ENCODE data around the gene RAB1B.

Gene RAB1B

GRCh38 chr11:66284526-66285078, 16.2 kb downstream of the RAB1B start:
- DNase-seq (ENCODE audit: low spot score) = no peak

DNA sequence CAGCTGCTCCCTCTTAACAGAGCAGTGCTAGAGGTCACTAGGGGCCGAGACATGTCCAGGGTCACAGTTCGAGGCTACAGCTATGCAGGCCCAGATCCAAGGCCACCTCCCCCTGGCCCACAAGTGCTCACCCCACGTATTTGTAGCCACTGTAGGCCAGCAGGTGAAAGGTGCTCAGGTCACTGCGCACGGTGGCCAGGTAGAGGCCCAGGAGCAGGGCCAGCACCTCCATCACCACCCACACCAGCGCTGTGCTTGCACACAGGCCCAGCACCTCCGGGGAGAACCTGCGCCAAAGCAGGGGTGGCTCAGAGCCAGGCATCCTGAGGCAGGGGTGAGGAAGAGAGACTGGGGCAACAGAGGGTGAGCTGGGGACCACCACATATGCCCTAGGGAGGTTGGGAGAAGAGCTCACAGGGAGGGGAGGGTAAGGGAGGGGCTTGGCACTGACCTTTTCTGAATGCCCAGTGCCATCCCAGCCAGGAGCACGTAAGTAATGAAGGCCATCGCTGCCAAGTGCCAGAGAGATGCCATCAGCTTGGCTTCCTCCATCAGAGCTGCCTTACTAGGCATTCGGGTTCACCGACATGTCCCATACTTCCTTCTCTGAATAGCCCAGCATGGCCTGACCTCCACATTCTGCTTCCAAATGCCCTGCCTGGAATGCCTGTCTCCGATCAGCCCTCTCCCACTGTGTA, 17.0 kb downstream of the RAB1B start:
- no peak for DNase-seq (ENCODE audit: low spot score)

GRCh38 chr11:66286699-66287098, 18.3 kb downstream of the RAB1B start:
- no peak for DNase-seq (ENCODE audit: low spot score)

DNA sequence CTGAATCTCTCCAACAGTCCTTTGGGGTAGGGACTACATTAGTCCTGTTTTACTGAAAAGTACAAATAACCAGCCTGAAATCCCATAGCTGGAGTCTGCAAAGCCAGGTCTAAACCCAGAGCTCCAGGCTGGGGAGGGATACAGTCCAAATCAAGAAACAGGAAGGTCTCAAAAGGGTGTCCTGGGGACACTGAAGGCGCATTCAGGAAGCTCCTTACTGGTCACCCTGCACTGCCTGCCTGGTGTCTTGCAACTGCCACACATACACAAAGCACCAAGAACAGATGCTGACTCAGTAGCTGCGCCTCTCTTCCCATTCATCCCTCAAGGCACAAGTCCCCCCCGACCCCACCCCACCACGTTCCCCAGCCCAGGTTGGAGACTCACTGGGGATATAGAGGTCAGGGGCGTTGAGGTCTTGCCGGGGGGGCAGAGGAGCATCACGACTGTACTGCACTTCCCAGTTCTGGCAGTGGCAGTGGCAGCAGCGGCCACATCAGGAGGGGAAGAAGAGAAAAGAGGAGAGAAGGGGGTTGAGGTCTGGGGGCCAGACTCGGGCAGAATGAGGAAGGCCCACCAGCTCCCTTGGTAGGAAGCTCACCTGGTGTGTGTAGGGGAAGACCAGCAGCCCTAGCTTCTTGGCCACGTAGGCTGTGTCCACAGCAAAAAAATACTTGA, 18.9 kb downstream of the RAB1B start:
- no peak for DNase-seq (ENCODE audit: low spot score)

- DNase-seq (ENCODE audit: low spot score) = no peak
Observed at GRCh38 chr11:66287889-66288670, 19.6 kb downstream of the RAB1B start.

DNA sequence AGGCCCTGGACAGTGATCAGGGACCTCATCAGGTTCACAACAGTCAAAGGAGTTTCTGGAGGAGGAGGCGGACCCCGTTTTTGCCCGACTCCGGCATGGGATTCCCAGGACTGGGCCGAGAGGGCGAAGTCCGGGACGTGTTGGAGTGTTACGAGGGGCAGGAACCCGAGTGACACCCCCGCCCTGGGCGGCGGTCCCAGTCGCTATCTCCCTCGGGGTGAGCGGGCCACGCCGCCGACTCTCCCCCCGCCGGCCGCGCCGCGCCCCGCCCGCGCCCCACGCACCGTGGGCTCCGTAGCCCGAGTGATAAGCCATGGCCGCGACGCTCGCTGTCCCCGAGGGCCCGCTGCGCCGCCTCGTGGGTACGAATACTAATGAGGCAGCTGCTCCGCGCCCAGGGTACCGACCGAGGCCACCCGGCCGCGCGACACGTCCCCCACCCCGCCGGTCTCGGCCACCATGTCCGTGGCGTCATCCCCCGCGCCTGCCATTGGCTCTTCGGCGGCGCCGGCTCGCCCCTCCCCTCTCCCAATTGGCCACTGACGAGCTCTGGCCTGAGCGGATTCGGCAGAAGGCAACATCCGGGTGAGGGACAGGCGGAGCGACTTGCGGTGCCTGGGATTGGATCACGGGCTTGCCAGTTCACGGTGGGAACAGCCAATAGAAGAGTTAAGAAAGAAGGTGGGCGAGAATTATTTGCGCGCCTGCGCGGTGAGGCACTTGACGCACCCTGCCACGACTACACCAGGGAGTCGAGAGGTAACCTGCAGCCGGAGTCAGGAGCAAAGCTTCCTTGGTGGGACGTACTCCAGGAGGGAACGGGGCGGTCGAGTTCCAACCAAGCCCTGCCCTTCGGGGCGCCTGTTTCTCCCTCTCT, 20.5 kb downstream of the RAB1B start, which contains the start of gene YIF1A:
YIF1A (minus strand) TSS at position 473 of the 877 bp plus-strand sequence; CDS start at position 315, 158 bp downstream.
- peak; percentile 99 for DNase-seq (ENCODE audit: low spot score)

DNA sequence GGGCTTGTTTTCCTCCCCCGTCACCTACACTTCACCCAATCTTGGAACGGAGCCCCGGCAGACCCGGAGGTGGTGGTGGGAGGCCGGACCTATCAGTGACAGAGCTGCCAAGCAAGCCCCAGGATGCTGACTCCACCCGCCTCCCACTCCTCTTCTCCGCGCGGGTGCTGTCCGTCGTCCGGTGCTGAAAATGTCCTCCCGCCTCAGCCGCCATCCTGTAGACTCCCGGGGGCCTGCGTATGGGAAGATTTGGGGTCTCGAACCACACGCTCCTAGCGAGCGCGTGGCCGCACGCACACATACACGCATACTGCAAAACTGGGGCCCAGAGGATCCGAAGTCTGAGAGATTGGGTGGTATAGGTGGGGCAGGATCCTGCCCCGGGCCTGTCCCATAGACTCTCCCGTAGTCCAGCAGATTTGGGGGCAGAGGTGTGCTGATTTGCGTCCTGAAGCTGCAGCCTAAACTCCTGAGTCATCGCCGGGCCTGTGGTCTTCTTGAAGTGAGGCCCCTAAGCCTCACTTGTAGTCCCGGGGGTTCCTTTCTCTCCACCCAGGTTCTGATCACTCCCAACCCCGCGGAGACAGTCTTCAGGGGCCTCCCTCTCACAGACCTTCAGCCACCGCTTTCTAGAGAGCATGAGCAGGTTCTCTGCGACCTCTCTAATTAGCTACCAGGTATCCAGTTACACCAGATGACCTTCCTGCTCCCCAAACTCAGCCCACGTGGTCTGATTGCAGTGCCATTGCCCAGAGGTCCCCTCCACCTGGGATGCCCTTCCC, 21.3 kb downstream of the RAB1B start:
- peak; percentile 77 for DNase-seq (ENCODE audit: low spot score)

GRCh38 chr11:66290330-66290621, 21.8 kb downstream of the RAB1B start:
- DNase-seq (ENCODE audit: low spot score) = no peak

- DNase-seq (ENCODE audit: low spot score) = no peak
Observed at GRCh38 chr11:66291303-66291705, 22.9 kb downstream of the RAB1B start.

DNA sequence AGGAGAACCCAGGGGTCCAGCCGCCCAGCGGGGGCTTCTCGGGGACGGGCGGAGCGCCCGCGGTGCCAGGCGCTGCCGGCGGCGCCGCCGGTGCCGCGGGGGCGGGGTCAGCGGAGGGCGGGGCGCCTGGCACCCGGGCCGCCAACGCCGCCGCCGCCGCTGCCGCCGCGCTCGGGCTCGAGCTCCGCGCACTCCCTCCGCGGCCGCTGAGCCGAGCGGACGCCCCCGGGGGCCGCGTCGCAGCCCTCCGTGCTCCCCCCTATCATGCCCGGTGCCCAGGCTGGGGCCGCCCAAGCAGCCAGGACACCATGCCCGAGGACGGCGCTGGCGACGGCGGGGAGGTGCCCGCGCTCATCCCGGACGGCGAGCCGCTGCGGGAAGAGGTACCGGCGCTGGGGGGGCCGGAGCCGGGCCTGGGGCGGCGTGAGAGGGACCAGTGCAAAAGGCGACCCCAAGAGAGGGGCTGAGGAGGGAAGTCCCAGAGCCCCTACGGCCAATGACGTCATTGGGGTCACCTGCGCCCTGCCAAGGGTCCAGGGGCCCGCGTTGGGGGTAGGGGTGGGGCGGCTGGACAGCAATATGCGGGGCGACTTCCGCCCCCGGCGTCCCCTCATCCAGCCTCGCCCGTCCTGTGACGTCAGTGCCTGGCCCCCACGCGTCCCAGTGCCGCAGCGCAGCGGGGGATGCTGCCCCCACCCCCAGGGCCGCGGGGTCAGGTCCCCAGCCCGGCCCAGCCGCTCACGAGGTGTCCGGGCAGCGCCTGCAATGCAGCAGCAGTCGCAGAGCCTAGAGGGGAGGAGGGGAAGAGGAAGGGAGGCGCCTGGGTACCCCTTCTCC, 23.5 kb downstream of the RAB1B start, which contains the start of gene TMEM151A:
TMEM151A (plus strand) TSS at position 189 of the 837 bp plus-strand sequence; CDS start at position 309, 120 bp downstream.
- DNase-seq (ENCODE audit: low spot score) = no peak

DNA sequence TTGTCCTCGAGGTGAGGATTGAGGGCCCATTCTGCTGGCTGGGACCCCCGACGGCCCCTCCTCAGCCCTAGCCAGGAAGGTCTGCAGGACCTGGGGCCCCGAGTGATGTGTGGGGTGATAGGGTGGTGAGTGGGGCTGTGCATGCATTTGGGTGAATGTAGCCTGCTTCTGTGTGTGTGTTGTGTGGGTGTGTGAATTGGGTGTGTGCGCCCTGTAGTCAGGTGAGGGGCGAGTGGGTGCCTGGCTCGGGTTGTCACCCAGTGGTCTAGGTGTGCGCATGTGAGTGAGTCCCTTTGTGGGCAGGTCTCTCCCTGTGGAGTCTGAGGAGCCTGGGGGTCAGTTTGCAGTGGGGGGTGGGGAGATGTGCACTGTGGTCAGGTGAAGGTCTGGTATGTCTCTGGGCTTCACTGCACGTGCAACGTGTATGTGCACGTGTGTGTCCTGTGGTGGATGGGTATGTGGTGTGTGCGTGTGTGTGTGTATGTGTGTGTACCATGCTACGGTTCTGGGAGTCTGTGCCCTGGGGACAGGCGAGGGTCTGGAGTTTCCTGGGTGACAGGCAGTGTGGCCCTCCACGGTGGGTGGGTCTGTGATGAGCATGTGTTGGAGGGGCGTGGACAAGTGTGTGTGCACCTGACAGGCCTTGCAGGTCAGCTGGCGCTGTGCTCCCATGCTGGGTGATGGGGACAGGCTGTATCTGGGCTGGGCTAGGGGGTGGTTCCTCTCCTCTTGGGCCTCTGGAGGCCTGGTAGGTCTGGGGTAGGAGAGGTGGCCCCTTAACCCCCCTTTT, 24.3 kb downstream of the RAB1B start:
- no peak for DNase-seq (ENCODE audit: low spot score)

DNA sequence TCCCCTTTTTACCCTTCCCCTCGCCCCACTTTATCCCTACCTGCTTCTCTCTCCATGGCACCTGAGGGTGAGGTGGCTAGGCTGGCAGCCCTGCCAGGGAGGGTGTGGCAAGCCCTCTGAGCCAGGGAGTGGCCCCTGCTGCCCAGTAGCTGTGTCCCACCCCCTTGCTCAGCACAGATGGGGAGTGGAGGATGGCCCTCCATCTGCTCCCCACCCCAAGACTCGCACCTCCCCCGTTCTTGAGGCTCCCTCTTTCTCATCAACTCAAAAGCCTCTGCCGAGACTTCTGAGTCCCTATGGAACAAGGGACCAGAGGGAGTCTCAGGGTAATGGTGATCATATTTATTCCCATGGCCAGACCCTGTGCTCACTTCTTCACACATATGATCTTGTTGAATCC, 24.9 kb downstream of the RAB1B start:
- DNase-seq (ENCODE audit: low spot score) = no peak

- DNase-seq (ENCODE audit: low spot score) = no peak
Observed at GRCh38 chr11:66293777-66294625, 25.6 kb downstream of the RAB1B start.

GRCh38 chr11:66294626-66295620, 26.5 kb downstream of the RAB1B start:
- DNase-seq (ENCODE audit: low spot score) = no peak

DNA sequence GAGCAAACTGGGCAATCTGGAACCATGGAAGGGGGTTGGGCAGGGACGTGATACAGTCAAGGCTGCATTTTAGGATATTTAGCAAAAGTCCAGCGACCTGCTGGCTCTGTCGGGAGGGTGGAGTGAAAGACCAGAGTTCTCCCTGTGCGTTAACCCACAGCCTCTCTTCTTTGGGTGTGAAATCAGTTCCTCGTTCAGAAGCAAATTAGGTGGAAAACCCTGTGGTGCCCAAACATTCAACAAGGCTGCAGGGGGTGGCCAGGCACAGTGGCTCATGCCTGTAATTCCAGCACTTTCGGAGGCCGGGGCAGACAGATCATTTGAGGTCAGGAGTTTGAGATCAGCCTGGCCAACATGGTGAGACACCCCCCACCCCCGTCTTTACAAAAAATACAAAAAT, 29.2 kb downstream of the RAB1B start:
- DNase-seq (ENCODE audit: low spot score) = no peak

DNA sequence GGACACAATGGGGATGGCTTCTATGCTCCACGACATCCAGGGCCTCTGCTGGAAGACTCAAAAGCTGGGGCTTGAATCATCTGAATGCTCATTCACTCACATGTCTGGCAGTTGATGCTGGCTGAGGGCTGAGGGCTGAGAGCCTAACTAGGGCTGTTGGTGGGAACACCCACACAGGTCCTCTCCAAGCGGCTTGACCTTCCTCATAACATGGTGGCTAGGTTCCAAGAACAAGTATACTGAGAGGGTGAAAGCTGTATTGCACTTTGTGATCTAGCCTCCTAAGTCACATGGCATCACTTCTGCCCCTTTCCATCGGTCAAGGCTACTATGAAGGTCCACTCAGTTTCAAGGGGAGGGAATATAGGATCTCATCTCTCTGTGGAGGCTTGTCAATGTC, 30.7 kb downstream of the RAB1B start:
- no peak for DNase-seq (ENCODE audit: low spot score)

- no peak for DNase-seq (ENCODE audit: low spot score)
Observed at GRCh38 chr11:66302656-66303055, 34.2 kb downstream of the RAB1B start.

Measured in CD4-positive, alpha-beta T cell treated with Interleukin-2 at 100 ng/mL for 4 hours (primary cell).